SU-DHL-6 (cell line): Measurements from ENCODE around the gene TMEM214.

Experiments used
- EZH2phosphoT487 ChIP-seq: fragments of 200-600 bp; sonication (generic), shearing (Covaris generic); conservative IDR thresholded peaks from 2 replicates; pipeline ENCODE4 v1.6.1; 2018; ENCODE audit warnings: mild to moderate bottlenecking, antibody characterized with exemption, low read length, moderate library complexity, mixed read lengths
- TF ChIP-seq, protein P1 (sequence below): fragments of 200-600 bp; sonication (generic); IDR thresholded peaks from one replicate; pipeline ENCODE4 v1.5.1; 2017; ENCODE audit warnings: antibody characterized with exemption, mild to moderate bottlenecking, low read length, moderate library complexity; ENCODE audit not compliant: insufficient read depth, poor library complexity, severe bottlenecking

DNA sequence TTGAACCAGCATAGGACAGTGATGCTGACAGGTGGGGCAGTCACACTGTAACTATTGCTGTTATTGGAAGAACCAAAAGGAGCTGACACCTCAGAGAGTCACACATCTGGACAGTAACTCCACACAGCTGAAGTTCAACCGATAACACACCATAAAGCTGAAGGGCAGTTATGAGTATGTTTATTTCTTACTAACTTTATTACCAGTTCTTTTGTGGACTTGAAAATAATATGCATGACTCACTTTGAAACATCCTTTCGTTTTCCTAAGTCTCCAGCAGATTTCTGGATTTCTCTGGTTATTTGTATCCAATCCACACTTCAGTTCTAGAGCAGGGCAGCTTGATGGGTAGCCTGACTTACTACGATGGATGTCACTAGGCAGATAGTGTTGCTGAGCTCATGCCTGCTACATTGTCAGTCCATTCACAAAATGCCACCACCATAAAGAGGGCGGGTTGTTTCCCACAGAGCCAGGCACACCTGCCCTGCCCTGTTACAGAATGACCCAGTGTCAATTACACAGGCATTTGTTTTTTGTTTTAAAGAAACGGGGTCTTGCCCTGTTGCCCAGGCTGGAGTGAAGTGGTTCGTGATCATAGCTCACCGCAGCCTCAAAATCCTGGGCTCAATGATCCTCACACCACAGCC lies 10.3 kb downstream of the TMEM214 start:
- TF ChIP-seq, protein P1, sequence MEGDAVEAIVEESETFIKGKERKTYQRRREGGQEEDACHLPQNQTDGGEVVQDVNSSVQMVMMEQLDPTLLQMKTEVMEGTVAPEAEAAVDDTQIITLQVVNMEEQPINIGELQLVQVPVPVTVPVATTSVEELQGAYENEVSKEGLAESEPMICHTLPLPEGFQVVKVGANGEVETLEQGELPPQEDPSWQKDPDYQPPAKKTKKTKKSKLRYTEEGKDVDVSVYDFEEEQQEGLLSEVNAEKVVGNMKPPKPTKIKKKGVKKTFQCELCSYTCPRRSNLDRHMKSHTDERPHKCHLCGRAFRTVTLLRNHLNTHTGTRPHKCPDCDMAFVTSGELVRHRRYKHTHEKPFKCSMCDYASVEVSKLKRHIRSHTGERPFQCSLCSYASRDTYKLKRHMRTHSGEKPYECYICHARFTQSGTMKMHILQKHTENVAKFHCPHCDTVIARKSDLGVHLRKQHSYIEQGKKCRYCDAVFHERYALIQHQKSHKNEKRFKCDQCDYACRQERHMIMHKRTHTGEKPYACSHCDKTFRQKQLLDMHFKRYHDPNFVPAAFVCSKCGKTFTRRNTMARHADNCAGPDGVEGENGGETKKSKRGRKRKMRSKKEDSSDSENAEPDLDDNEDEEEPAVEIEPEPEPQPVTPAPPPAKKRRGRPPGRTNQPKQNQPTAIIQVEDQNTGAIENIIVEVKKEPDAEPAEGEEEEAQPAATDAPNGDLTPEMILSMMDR = no peak
- no peak for TF ChIP-seq EZH2phosphoT487
